ENCODE results near the gene HNRNPA0. TPM values are rescaled to one million over a fixed set of nuclear protein-coding genes. Genes with fewer than 3 reads are reported as not detected.

Gene HNRNPA0
- polyA plus RNA-seq, 1 of the 3 experiments (the other 2 are of a cell fraction) = 24.9 TPM

- no peak overlapping the region for H2AFZ ChIP-seq (ENCODE audit: low read depth)
Observed at GRCh38 chr5:137700282-137700680, 53.9 kb downstream of the HNRNPA0 start.

GRCh38 chr5:137699336-137700281, 54.6 kb downstream of the HNRNPA0 start:
- Histone ChIP-seq H3K4me1 (ENCODE audit: control insufficient read depth in 1 of 2, insufficient read depth in 2 of 2, low read depth in 1 of 2, low read length in 1 of 2) (peaks cover 0 to 3% of the 10 kb centered on the region in 2 experiments; a peak in 1 of 4 replicates), H3K4me3 (ENCODE audit: low read depth in 2 of 2, low read length in 1 of 2) (no peak overlapping the region), H3K9ac (no peak overlapping the region), H3K27ac (ENCODE audit: low read depth in 2 of 2, low read length in 1 of 2) (no peak overlapping the region), H3K9me2 (no peaks in the 10 kb centered on the region), H3K36me3 (replicated peaks in 1 of 2; ENCODE audit: control insufficient read depth in 1 of 2, insufficient read depth in 2 of 2, low read length in 1 of 2) (peaks cover 0 to 8% of the 10 kb centered on the region in 2 experiments), H3K27me3 (ENCODE audit: insufficient read depth) (no peaks in the 10 kb centered on the region), H3F3A (replicated peaks; ENCODE audit: insufficient read depth) (no peaks in the 10 kb centered on the region), H3K4me2 (no peak overlapping the region), H3K79me2 (ENCODE audit: insufficient read depth) (no peaks in the 10 kb centered on the region), H4K20me1 (ENCODE audit: insufficient read depth) (no peaks in the 10 kb centered on the region), H2AFZ (ENCODE audit: low read depth) (no peak overlapping the region), H3K9me3 (no peaks in the 10 kb centered on the region)
- CTCF ChIA-PET = interaction anchor here (1.1 to 4.2 kb wide), 3 partner anchors 40 to 70 kb away, joined by 5 to 28 read pairs (median 10); no protein-coding TSS in a partner anchor
- 75% methylated on average over 9 of the region's 9 CpGs for WGBS (ENCODE audit: low lambda C conversion rate)
- POLR2A ChIA-PET = no interaction called here
- no peak for DNase-seq
- TF ChIP-seq FOXJ3 (CRISPR knock-in tag; IDR thresholded peaks at IDR 0.05) = no peak
- TF ChIP-seq USF1 (IDR thresholded peaks at IDR 0.05; ENCODE audit: borderline replicate concordance, low read depth) = no peak
- no peak for TF ChIP-seq MXI1 (IDR thresholded peaks at IDR 0.05; ENCODE audit: low read depth, low read length)
- TF ChIP-seq MAX (IDR thresholded peaks at IDR 0.05; ENCODE audit: low read depth) = no peak
- TF ChIP-seq ZBTB33 (IDR thresholded peaks at IDR 0.05; ENCODE audit: borderline replicate concordance, low read depth) = no peak
- TF ChIP-seq FOXM1 (IDR thresholded peaks at IDR 0.05; ENCODE audit: low read depth) = no peak
- TF ChIP-seq EZH2phosphoT487 (IDR thresholded peaks at IDR 0.05; ENCODE audit: borderline replicate concordance, low read depth) = no peak
- no peak for TF ChIP-seq YY1 (IDR thresholded peaks at IDR 0.05; ENCODE audit: low read depth)
- no peak for TF ChIP-seq RFX5 (IDR thresholded peaks at IDR 0.05; ENCODE audit: low read length)

More at GRCh38 chr5:137700282-137700680, 53.9 kb downstream of the HNRNPA0 start:
- CTCF ChIA-PET = interaction anchor here (1.1 to 2.6 kb wide), 2 partner anchors 42 to 71 kb away, joined by 5 to 10 read pairs; no protein-coding TSS in a partner anchor
- Histone ChIP-seq H3K4me1 (ENCODE audit: control insufficient read depth in 1 of 2, insufficient read depth in 2 of 2, low read depth in 1 of 2, low read length in 1 of 2) (no peaks in the 10 kb centered on the region; a peak in 1 of 4 replicates), H3K27ac (ENCODE audit: low read depth in 2 of 2, low read length in 1 of 2) (no peak overlapping the region), H3K4me2 (no peak overlapping the region), H4K20me1 (ENCODE audit: insufficient read depth) (no peaks in the 10 kb centered on the region), H3K36me3 (replicated peaks in 1 of 2; ENCODE audit: control insufficient read depth in 1 of 2, insufficient read depth in 2 of 2, low read length in 1 of 2) (peaks cover 0 to 8% of the 10 kb centered on the region in 2 experiments), H3K9ac (no peak overlapping the region), H3F3A (replicated peaks; ENCODE audit: insufficient read depth) (no peaks in the 10 kb centered on the region), H3K79me2 (ENCODE audit: insufficient read depth) (no peaks in the 10 kb centered on the region), H3K27me3 (ENCODE audit: insufficient read depth) (no peaks in the 10 kb centered on the region), H3K9me3 (no peaks in the 10 kb centered on the region), H3K9me2 (no peaks in the 10 kb centered on the region), H3K4me3 (ENCODE audit: low read depth in 2 of 2, low read length in 1 of 2) (no peak overlapping the region)
- WGBS (ENCODE audit: low lambda C conversion rate) = 77% methylated on average over 3 of the region's 3 CpGs
- TF ChIP-seq NFIC (IDR thresholded peaks at IDR 0.05; ENCODE audit: borderline replicate concordance) (no peak), TAF1 (IDR thresholded peaks at IDR 0.05; ENCODE audit: borderline replicate concordance, low read depth, low read length) (no peak), ELF1 (IDR thresholded peaks at IDR 0.05) (no peak), IRF3 (IDR thresholded peaks at IDR 0.05; ENCODE audit: low read depth, low read length) (no peak), FOXM1 (IDR thresholded peaks at IDR 0.05; ENCODE audit: low read depth) (no peak), FOSL2 (IDR thresholded peaks at IDR 0.05; ENCODE audit: borderline replicate concordance, low read depth) (no peak), SIN3A (IDR thresholded peaks at IDR 0.05; ENCODE audit: borderline replicate concordance, low read depth, low read length) (no peak), EZH2phosphoT487 (IDR thresholded peaks at IDR 0.05; ENCODE audit: borderline replicate concordance, low read depth) (no peak), GABPA (IDR thresholded peaks at IDR 0.05; ENCODE audit: low read depth) (no peak), CTCF (IDR thresholded peaks at IDR 0.05) (no peak), GATA2 (CRISPR knock-in tag; IDR thresholded peaks at IDR 0.05) (no peak), FOXJ3 (CRISPR knock-in tag; IDR thresholded peaks at IDR 0.05) (no peak)
- no peak for DNase-seq
- POLR2A ChIA-PET = no interaction called here

Measured in SK-N-SH (cell line).